WTC11 (cell line): ENCODE results near the gene KY.

Experiments
- CTCF ChIP-seq: fragments of 200-600 bp; IDR thresholded peaks from 2 replicates; pipeline ENCODE4 v1.8.0; 2022; ENCODE audit warnings: antibody characterized with exemption
- E2F5 ChIP-seq: sonication (generic); formaldehyde crosslinking; IDR thresholded peaks from 2 replicates; pipeline ENCODE4 v1.8.1; 2022; ENCODE audit warnings: mild to moderate bottlenecking, moderate library complexity, missing genetic modification reagents
- MYBL2 ChIP-seq: sonication (generic); formaldehyde crosslinking; IDR thresholded peaks from 2 replicates; pipeline ENCODE4 v1.8.1; 2023; ENCODE audit warnings: mild to moderate bottlenecking, moderate library complexity, missing genetic modification reagents
- USF2 ChIP-seq: sonication (generic); formaldehyde crosslinking; IDR thresholded peaks from 2 replicates; pipeline ENCODE4 v1.8.1; 2023; ENCODE audit warnings: mild to moderate bottlenecking, missing genetic modification reagents, moderate library complexity

GRCh38 chr3:134562055-134562454 is 88.8 kb downstream of the KY start:
- TF ChIP-seq E2F5 (CRISPR knock-in tag) (no peak), CTCF (no peak), MYBL2 (no peak), USF2 (CRISPR knock-in tag) (no peak)
